GM21515 (cell line): ENCODE results near the gene SHISA5.
A peak's percentile ranks its signal among the peaks of the same experiment; 100 is the strongest.
"Not testable (repeated sequence)": the region's sequence is repeated elsewhere in the genome, so short reads cannot be mapped to it uniquely, and the experiment has no call there.

Experiments
- ATAC-seq: cut with Tn5 transposase; IDR thresholded peaks from one replicate; pipeline ENCODE4 v1.9.1; 2021; ENCODE audit not compliant: unreplicated experiment

The SHISA5 gene

GRCh38 chr3:48504051-48504946 is at the start of gene SHISA5:
Gene SHISA5, minus strand, starts transcription at chr3:48504174. Its CDS starts 80 bp downstream, at chr3:48504094.
- ATAC-seq: no peak

GRCh38 chr3:48553361-48553760 is 49.4 kb upstream of the SHISA5 start:
- ATAC-seq: no peak

GRCh38 chr3:48552111-48552951 is 48.4 kb upstream of the SHISA5 start:
- no peak for ATAC-seq

- not testable (repeated sequence) for ATAC-seq
These were observed 47.7 kb upstream of the SHISA5 start for GRCh38 chr3:48551651-48552050.

GRCh38 chr3:48548729-48549705 is 45.0 kb upstream of the SHISA5 start:
- peak; percentile 58 for ATAC-seq

GRCh38 chr3:48548126-48548525 is 44.2 kb upstream of the SHISA5 start:
- ATAC-seq: no peak

- no peak for ATAC-seq
These were observed 42.3 kb upstream of the SHISA5 start for GRCh38 chr3:48546203-48546829.

- ATAC-seq: no peak
These were observed 40.2 kb upstream of the SHISA5 start for GRCh38 chr3:48544141-48544540.

GRCh38 chr3:48543271-48543866 is 39.4 kb upstream of the SHISA5 start:
- ATAC-seq: no peak

- no peak for ATAC-seq
These were observed 34.5 kb upstream of the SHISA5 start for GRCh38 chr3:48538451-48538850.

GRCh38 chr3:48536785-48537184 is 32.8 kb upstream of the SHISA5 start:
- ATAC-seq: no peak

- ATAC-seq: no peak
These were observed 32.1 kb upstream of the SHISA5 start for GRCh38 chr3:48536116-48536515.

GRCh38 chr3:48535578-48535977 is 31.6 kb upstream of the SHISA5 start:
- ATAC-seq: no peak

- no peak for ATAC-seq
These were observed 29.0 kb upstream of the SHISA5 start for GRCh38 chr3:48532977-48533337.

- no peak for ATAC-seq
These were observed 28.4 kb upstream of the SHISA5 start for GRCh38 chr3:48532271-48532976.

- not testable (repeated sequence) for ATAC-seq
These were observed 26.7 kb upstream of the SHISA5 start for GRCh38 chr3:48530701-48531100.

- no peak for ATAC-seq
These were observed 24.8 kb upstream of the SHISA5 start for GRCh38 chr3:48528754-48529153.

GRCh38 chr3:48528048-48528447 is 24.1 kb upstream of the SHISA5 start:
- ATAC-seq: no peak

GRCh38 chr3:48524970-48525369 is 21.0 kb upstream of the SHISA5 start:
- ATAC-seq: no peak
